OCI-LY7 (cell line): ENCODE measurements around the gene AQP12B. TPM values are rescaled to one million over a fixed set of nuclear protein-coding genes. Genes with fewer than 3 reads are reported as not detected.

Source experiments
- BruUV-seq: library from RNA; stranded (reverse); fragments of 400-500 nt; replicated peaks from 2 replicates; lab custom pipeline; 2021; lab: Mats Ljungman, UMichigan
- CTCF ChIA-PET: fragments of 300-600 bp; sonication (Branson Sonifier 250); formaldehyde crosslinking; loops from one replicate; lab custom pipeline; 2022; ENCODE audit warnings: antibody characterized with exemption; ENCODE audit not compliant: unreplicated experiment; lab: Charles Lee
- POLR2A ChIA-PET: fragments of 300-600 bp; sonication (Branson Sonifier 250); formaldehyde crosslinking; loops from one replicate; lab custom pipeline; 2022; ENCODE audit warnings: antibody characterized with exemption; lab: Charles Lee
- DNase-seq: peaks from one replicate; pipeline ENCODE4 v3.0.0-alpha.2; 2015; ENCODE audit warnings: low spot score
- H2AFZ ChIP-seq: fragments of 200-600 bp; sonication (generic), shearing (Covaris generic); 2 replicates; pipeline ENCODE4 v1.6.1; 2014; ENCODE audit warnings: mild to moderate bottlenecking, antibody characterized with exemption, low read length, moderate library complexity
- H3K27ac ChIP-seq: fragments of 200-600 bp; sonication (generic); 2 replicates; pipeline ENCODE4 v1.5.1; 2014; ENCODE audit warnings: mixed run types, low read depth, mild to moderate bottlenecking, moderate library complexity, low read length, inconsistent platforms; ENCODE audit not compliant: poor library complexity, severe bottlenecking
- H3K36me3 ChIP-seq: fragments of 200-600 bp; sonication (generic); 2 replicates; pipeline ENCODE4 v1.6.1; 2014; ENCODE audit warnings: mild to moderate bottlenecking, antibody characterized with exemption, low read length, moderate library complexity, mixed read lengths; ENCODE audit not compliant: insufficient read depth
- H3K4me1 ChIP-seq: fragments of 200-600 bp; sonication (generic); 2 replicates; pipeline ENCODE4 v1.5.1; 2014; ENCODE audit warnings: mild to moderate bottlenecking, low read length; ENCODE audit not compliant: insufficient read depth, poor library complexity, severe bottlenecking
- H3K4me2 ChIP-seq: fragments of 200-600 bp; sonication (generic); 2 replicates; pipeline ENCODE4 v1.6.1; 2014; ENCODE audit warnings: mild to moderate bottlenecking, low read length
- H3K4me3 ChIP-seq: fragments of 200-600 bp; sonication (generic); 2 replicates; pipeline ENCODE4 v1.5.1; 2014; ENCODE audit warnings: mild to moderate bottlenecking, low read depth, low read length; ENCODE audit not compliant: poor library complexity, severe bottlenecking
- H3K79me2 ChIP-seq: fragments of 200-600 bp; sonication (generic); 2 replicates; pipeline ENCODE4 v1.6.1; 2016; ENCODE audit warnings: low read depth, mild to moderate bottlenecking, low read length, moderate library complexity, mixed read lengths; ENCODE audit not compliant: insufficient read depth
- H3K9me2 ChIP-seq: fragments of 200-600 bp; sonication (generic); 2 replicates; pipeline ENCODE4 v1.6.1; 2016; ENCODE audit warnings: mild to moderate bottlenecking, low read length, mixed read lengths; ENCODE audit not compliant: insufficient read depth
- H3K9me3 ChIP-seq: fragments of 200-600 bp; sonication (generic); 2 replicates; pipeline ENCODE4 v1.6.1; 2014; ENCODE audit warnings: mild to moderate bottlenecking, mixed run types, low read length, mixed read lengths
- H4K20me1 ChIP-seq: fragments of 200-600 bp; sonication (generic); 2 replicates; pipeline ENCODE4 v1.6.1; 2014; ENCODE audit warnings: mild to moderate bottlenecking, antibody characterized with exemption, low read length, moderate library complexity, mixed read lengths; ENCODE audit not compliant: insufficient read depth
- EZH2phosphoT487 ChIP-seq: fragments of 200-600 bp; sonication (generic); IDR thresholded peaks from 2 replicates; pipeline ENCODE4 v1.6.1; 2018; ENCODE audit warnings: low read depth, borderline replicate concordance, mild to moderate bottlenecking, mixed run types, antibody characterized with exemption, low read length, moderate library complexity, mixed read lengths
- intact Hi-C: fragments of 100-400 bp; cut with micrococcal nuclease; formaldehyde crosslinking; loops from one replicate; pipeline ENCODE4 v1.10.0; 2022; ENCODE audit not compliant: unreplicated experiment
- total RNA-seq, 2 experiments: library from RNA; depleted of rRNA in 1 of 2; stranded (reverse); fragments of >200 nt in 1 of 2; shearing (Covaris generic) in 1 of 2; gene quantifications; 2 replicates each; pipeline ENCODE4 v1.2.3, GENCODE V29; 2014 to 2022
- TF ChIP-seq, protein P1 (sequence below): fragments of 200-600 bp; sonication (generic); conservative IDR thresholded peaks from 2 replicates; pipeline ENCODE4 v1.5.1; 2014; ENCODE audit warnings: mild to moderate bottlenecking, antibody characterized with exemption, low read length, moderate library complexity, mixed read lengths

The AQP12B gene
- total RNA-seq, 2 experiments from 2014 or later, result not detected

DNA sequence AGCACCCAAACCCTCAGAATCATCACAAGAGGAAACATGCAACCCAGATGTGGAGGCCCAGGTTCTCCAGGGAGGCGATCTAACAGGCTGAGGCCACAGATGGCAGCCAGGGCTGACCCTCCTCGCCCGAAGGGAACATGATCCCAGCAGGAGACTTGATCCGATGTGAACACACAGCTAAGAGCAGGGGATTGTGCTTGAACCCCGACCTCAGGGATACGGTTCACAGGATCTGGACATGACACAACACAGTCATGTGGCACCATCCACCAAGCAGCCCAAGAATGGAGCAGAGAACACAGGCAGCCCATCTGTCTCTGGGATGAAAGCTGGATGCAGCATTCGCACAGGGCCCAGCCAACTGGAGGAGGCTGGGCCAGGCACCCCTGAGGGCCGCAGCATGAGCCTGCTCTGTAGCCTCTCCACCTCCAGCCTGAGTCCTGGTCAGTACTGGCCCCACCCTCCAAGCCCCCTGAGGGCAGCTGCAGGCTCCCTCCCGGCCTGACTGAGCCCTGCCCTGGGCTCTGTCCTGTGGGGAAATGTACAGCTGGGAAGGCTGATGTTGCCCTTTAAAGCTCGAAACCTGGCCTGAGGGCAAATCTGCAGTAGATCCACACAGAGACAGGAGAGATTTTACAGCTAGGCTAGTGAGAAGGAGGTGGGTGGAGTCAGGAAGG, 48.0 kb upstream of the AQP12B start:
- Histone ChIP-seq H3K4me1 (no peaks in the 10 kb centered on the region), H3K36me3 (no peaks in the 10 kb centered on the region), H3K9me3 (no peaks in the 10 kb centered on the region), H3K9me2 (no peaks in the 10 kb centered on the region), H3K27ac (no peak overlapping the region), H2AFZ (no peak overlapping the region), H3K4me2 (no peak overlapping the region), H3K4me3 (no peak overlapping the region), H4K20me1 (no peaks in the 10 kb centered on the region), H3K79me2 (no peaks in the 10 kb centered on the region)
- no peak for DNase-seq
- POLR2A ChIA-PET, result no interaction called here
- BruUV-seq, result no TSS peak
- intact Hi-C loops, result no loop called here
- TF ChIP-seq, protein P1, sequence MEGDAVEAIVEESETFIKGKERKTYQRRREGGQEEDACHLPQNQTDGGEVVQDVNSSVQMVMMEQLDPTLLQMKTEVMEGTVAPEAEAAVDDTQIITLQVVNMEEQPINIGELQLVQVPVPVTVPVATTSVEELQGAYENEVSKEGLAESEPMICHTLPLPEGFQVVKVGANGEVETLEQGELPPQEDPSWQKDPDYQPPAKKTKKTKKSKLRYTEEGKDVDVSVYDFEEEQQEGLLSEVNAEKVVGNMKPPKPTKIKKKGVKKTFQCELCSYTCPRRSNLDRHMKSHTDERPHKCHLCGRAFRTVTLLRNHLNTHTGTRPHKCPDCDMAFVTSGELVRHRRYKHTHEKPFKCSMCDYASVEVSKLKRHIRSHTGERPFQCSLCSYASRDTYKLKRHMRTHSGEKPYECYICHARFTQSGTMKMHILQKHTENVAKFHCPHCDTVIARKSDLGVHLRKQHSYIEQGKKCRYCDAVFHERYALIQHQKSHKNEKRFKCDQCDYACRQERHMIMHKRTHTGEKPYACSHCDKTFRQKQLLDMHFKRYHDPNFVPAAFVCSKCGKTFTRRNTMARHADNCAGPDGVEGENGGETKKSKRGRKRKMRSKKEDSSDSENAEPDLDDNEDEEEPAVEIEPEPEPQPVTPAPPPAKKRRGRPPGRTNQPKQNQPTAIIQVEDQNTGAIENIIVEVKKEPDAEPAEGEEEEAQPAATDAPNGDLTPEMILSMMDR, result no peak
- no peak for TF ChIP-seq EZH2phosphoT487
- CTCF ChIA-PET, result interaction anchor here (0.5 kb wide), 1 partner anchor 59 kb away, joined by 3 read pairs; no protein-coding TSS in a partner anchor

DNA sequence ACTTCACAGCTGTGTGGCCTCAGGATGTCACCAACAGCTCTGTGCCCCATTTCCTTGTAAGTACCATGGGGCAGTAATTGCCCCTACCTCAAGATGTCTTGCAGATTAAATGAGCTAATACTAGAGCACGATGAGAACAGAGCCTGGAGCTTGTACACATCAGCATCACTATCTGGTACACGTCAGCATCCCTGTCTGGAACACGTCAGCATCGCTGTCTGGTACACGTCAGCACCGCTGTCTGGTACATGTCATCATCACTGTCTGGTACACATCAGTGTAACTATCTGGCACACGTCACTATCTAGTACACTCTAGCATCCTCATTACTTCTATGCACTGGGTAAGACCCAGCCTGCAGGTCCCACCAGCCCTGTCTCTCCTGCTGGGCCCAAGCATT, 46.1 kb upstream of the AQP12B start:
- POLR2A ChIA-PET, result no interaction called here

DNA sequence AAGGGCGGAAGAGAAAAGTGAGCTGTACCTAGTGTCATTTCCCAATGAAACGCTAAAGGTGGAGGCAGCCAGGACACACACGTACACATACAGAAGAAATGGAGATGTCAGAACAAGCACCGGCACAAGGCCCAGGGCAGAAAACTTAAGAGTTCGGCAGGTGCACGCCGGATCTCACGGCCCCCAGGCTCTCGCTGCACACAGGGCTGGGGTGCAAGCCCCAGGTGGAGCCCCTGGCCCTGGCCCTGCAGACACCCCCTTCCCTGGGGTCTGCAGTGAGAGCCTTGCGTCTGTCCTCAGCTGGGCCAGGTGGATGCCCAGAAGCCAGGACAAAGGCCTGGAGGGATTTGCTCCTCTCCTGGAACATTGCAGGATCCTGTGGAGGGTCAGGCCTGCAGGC, 45.7 kb upstream of the AQP12B start:
- Histone ChIP-seq H3K4me3 (no peak overlapping the region), H2AFZ (no peak overlapping the region), H3K27ac (no peak overlapping the region), H4K20me1 (no peaks in the 10 kb centered on the region), H3K4me2 (no peak overlapping the region), H3K9me2 (no peaks in the 10 kb centered on the region), H3K36me3 (no peaks in the 10 kb centered on the region), H3K9me3 (no peaks in the 10 kb centered on the region), H3K79me2 (no peaks in the 10 kb centered on the region), H3K4me1 (no peaks in the 10 kb centered on the region)
- ChIA-PET CTCF (no interaction called here), POLR2A (no interaction called here)
- intact Hi-C loops, result no loop called here
- no peak for DNase-seq
- no TSS peak for BruUV-seq
- no peak for TF ChIP-seq EZH2phosphoT487
- TF ChIP-seq, protein P1, result no peak

More for the DNA sequence above, 46.1 kb upstream of the AQP12B start:
- Histone ChIP-seq H3K9me3 (no peaks in the 10 kb centered on the region), H3K36me3 (no peaks in the 10 kb centered on the region), H2AFZ (no peak overlapping the region), H3K4me2 (no peak overlapping the region), H4K20me1 (no peaks in the 10 kb centered on the region), H3K27ac (no peak overlapping the region), H3K9me2 (no peaks in the 10 kb centered on the region), H3K79me2 (no peaks in the 10 kb centered on the region), H3K4me1 (no peaks in the 10 kb centered on the region), H3K4me3 (no peak overlapping the region)
- DNase-seq, result no peak
- no TSS peak for BruUV-seq
- CTCF ChIA-PET, result no interaction called here
- intact Hi-C loops, result no loop called here
- TF ChIP-seq, protein P1, result no peak
- no peak for TF ChIP-seq EZH2phosphoT487
